ENCODE data around the gene TBL3. TPM values are rescaled to one million over a fixed set of nuclear protein-coding genes. Genes with fewer than 3 reads are reported as not detected.

TBL3 gene
- total and polyA plus RNA-seq, 2 of the 8 experiments (the other 6 are each of a cell fraction or from before 2014, with no cell fraction given), result 65.8 to 137 TPM

- Histone ChIP-seq H3K23ac (ENCODE audit: insufficient read length) (no peak overlapping the region), H4K8ac (ENCODE audit: extremely low read depth, insufficient read depth, low read length) (no peak overlapping the region), H4K91ac (replicated peaks; ENCODE audit: insufficient read length, low read length) (no peak overlapping the region), H3K4me2 (ENCODE audit: insufficient read depth in 1 of 2, low read depth in 2 of 2, low read length in 2 of 2) (no peak overlapping the region), H3K4me3 (ENCODE audit: extremely low read depth in 1 of 4, insufficient read depth in 2 of 4, low read depth in 3 of 4, low read length in 4 of 4) (no peak overlapping the region), H3K27ac (ENCODE audit: low read depth, low read length) (no peak overlapping the region), H3K9ac (replicated peaks in 1 of 4; ENCODE audit: extremely low read depth in 1 of 4, low read depth in 3 of 4, low read length in 3 of 4) (no peak overlapping the region), H3K79me2 (ENCODE audit: control insufficient read depth in 1 of 2, insufficient read depth in 2 of 2, low read length in 2 of 2) (no peaks in the 10 kb centered on the region), H3K27me3 (replicated peaks in 1 of 4; ENCODE audit: control insufficient read depth in 3 of 4, extremely low read depth in 1 of 4, insufficient read depth in 3 of 4, low read length in 3 of 4) (peaks cover 0 to 27% (median 19%) of the 10 kb centered on the region in 4 experiments; a peak in 5 of 7 replicates), H3K14ac (ENCODE audit: insufficient read length) (no peak overlapping the region), H2BK5ac (ENCODE audit: low read depth, low read length) (no peak overlapping the region), H3K36me3 (ENCODE audit: control insufficient read depth in 2 of 4, insufficient read depth in 4 of 4, low read length in 3 of 4) (no peaks in the 10 kb centered on the region), H2BK120ac (replicated peaks; ENCODE audit: low read depth, low read length) (no peak overlapping the region), H2BK20ac (ENCODE audit: low read length) (no peak overlapping the region), H2AFZ (ENCODE audit: low read length) (no peak overlapping the region), H3K9me3 (ENCODE audit: insufficient read depth in 2 of 2, low read depth in 1 of 2, low read length in 1 of 2) (no peaks in the 10 kb centered on the region), H3K18ac (ENCODE audit: extremely low read depth, low read length) (no peak overlapping the region), H3K4me1 (replicated peaks in 1 of 4; ENCODE audit: control insufficient read depth in 3 of 4, insufficient read depth in 4 of 4, low read length in 3 of 4) (peaks cover 0 to 8% (median 5%) of the 10 kb centered on the region in 4 experiments; a peak in 5 of 7 replicates), H3K4ac (replicated peaks; ENCODE audit: insufficient read length, low read depth, low read length) (no peak overlapping the region), H3K79me1 (ENCODE audit: low read depth, low read length) (no peaks in the 10 kb centered on the region), H4K5ac (ENCODE audit: insufficient read length, low read depth, low read length) (no peak overlapping the region), H3K23me2 (ENCODE audit: low read depth, low read length) (peaks cover 7% of the 10 kb centered on the region; the same call in 1 of the 2 replicates), H3K56ac (replicated peaks; ENCODE audit: insufficient read length, low read depth, low read length) (no peak overlapping the region), H2AK5ac (ENCODE audit: low read depth, low read length) (no peak overlapping the region), H2BK15ac (ENCODE audit: low read length) (no peak overlapping the region; the same call in 1 of the 2 replicates), H4K20me1 (replicated peaks in 1 of 2; ENCODE audit: control insufficient read depth in 1 of 2, insufficient read depth in 2 of 2, low read length in 2 of 2) (peaks cover 0 to 11% of the 10 kb centered on the region in 2 experiments), H2BK12ac (ENCODE audit: low read depth, low read length) (no peak overlapping the region)
- DNase-seq (ENCODE audit: low read depth in 1 of 2, low spot score in 2 of 2) (peak in 1 of 2 experiments; percentile 47), FAIRE-seq (no peak)
- TF ChIP-seq HDAC2 (IDR thresholded peaks at IDR 0.05; ENCODE audit: borderline replicate concordance in 1 of 2, low read depth in 2 of 2, low read length in 2 of 2), result no peak
- TF ChIP-seq TBP (IDR thresholded peaks at IDR 0.05; ENCODE audit: low read depth, low read length), result no peak
- TF ChIP-seq NRF1 (IDR thresholded peaks at IDR 0.05; ENCODE audit: low read depth, low read length), result no peak
- POLR2A ChIA-PET (ENCODE audit: partially characterized antibody), result interaction anchor here (1.0 kb wide), 1 partner anchor 96 kb away, joined by 3 read pairs; no protein-coding TSS in a partner anchor
- CTCF ChIA-PET (ENCODE audit: partially characterized antibody), result interaction anchor here (0.6 to 2.3 kb wide), 7 partner anchors 12 to 111 kb away, joined by 3 to 7 read pairs (median 4); partner anchors contain the start of genes NTHL1 and TSC2
- WGBS, 2 experiments (ENCODE audit: extremely low coverage in 1 of 2, insufficient coverage in 1 of 2, insufficient read length in 1 of 2, insufficient replicate concordance in 2 of 2, low coverage in 1 of 2, low lambda C conversion rate in 2 of 2, missing lambda C conversion rate in 1 of 2), result no CpG with 5 or more reads among the region's 22 CpGs
Observed at GRCh38 chr16:2029350-2029749, 57.5 kb downstream of the TBL3 start.

Data from H1 (cell line).